Activated naive CD4-positive, alpha-beta T cell treated with anti-CD3 and anti-CD28 coated beads for 36 hours (primary cell): ENCODE data around the gene LTN1. TPM values are rescaled to one million over a fixed set of nuclear protein-coding genes. Genes with fewer than 3 reads are reported as not detected.

Source experiments
- CTCF ChIA-PET: fragments of 350-600 bp; sonication (Branson Sonifier 250); formaldehyde crosslinking; loops from one replicate; lab custom pipeline; 2021; ENCODE audit warnings: antibody characterized with exemption; lab: Charles Lee
- DNase-seq: peaks from one replicate; pipeline ENCODE4 v3.0.0-alpha.2; 2020
- H3K27ac Mint-ChIP-seq: one replicate; pipeline ENCODE4 v1.8.0; 2021; ENCODE audit warnings: mild to moderate bottlenecking, mixed read lengths
- H3K27me3 Mint-ChIP-seq: one replicate; pipeline ENCODE4 v1.8.0; 2021; ENCODE audit warnings: low read depth, mixed read lengths
- H3K36me3 Mint-ChIP-seq: one replicate; pipeline ENCODE4 v1.8.0; 2021; ENCODE audit warnings: low read depth, mixed read lengths
- H3K4me1 Mint-ChIP-seq: one replicate; pipeline ENCODE4 v1.8.0; 2021; ENCODE audit warnings: low read depth, mixed read lengths
- H3K4me3 Mint-ChIP-seq: one replicate; pipeline ENCODE4 v1.8.0; 2021; ENCODE audit warnings: mild to moderate bottlenecking, moderate library complexity, mixed read lengths
- H3K9me3 Mint-ChIP-seq: one replicate; pipeline ENCODE4 v1.8.0; 2021; ENCODE audit warnings: mixed read lengths
- intact Hi-C: fragments of 100-400 bp; cut with micrococcal nuclease; formaldehyde crosslinking; loops from one replicate; pipeline ENCODE4 v1.15.1; 2023
- total RNA-seq, 2 experiments: library from RNA; stranded (reverse); gene quantifications; one replicate each; pipeline ENCODE4 v1.2.3, GENCODE V29; 2021

LTN1 gene
- total RNA-seq, 2 experiments from 2014 or later, result 18.5 to 21.2 TPM

- no peaks in the 10 kb centered on the region for H3K9me3 Mint-ChIP-seq
- no peaks in the 10 kb centered on the region for H3K4me1 Mint-ChIP-seq
- intact Hi-C loops, result no loop called here
- no peak overlapping the region for H3K4me3 Mint-ChIP-seq
- no peaks in the 10 kb centered on the region for H3K36me3 Mint-ChIP-seq
- CTCF ChIA-PET, result interaction anchor here (1.1 kb wide), 1 partner anchor 18 kb away, joined by 4 read pairs; no protein-coding TSS in a partner anchor
- DNase-seq, result no peak
- no peak overlapping the region for H3K27ac Mint-ChIP-seq
- no peaks in the 10 kb centered on the region for H3K27me3 Mint-ChIP-seq
Measured at GRCh38 chr21:28892199-28893111, 100.2 kb downstream of the LTN1 start.

- DNase-seq, result no peak
- no peaks in the 10 kb centered on the region for H3K27me3 Mint-ChIP-seq
- peak overlapping the region; percentile 97 for H3K27ac Mint-ChIP-seq
- CTCF ChIA-PET, result interaction anchor here (0.7 kb wide), 1 partner anchor 24 kb away, joined by 5 read pairs; no protein-coding TSS in a partner anchor
- H3K9me3 Mint-ChIP-seq, result no peaks in the 10 kb centered on the region
- intact Hi-C loops, result loop anchor here (1.0 to 5.0 kb wide), 9 partner anchors 49 to 486 kb away; partner anchors contain the start of genes CCT8 and USP16
- peak overlapping the region; percentile 90 for H3K4me3 Mint-ChIP-seq
- peaks cover 11% of the 10 kb centered on the region for H3K36me3 Mint-ChIP-seq
- H3K4me1 Mint-ChIP-seq, result peaks cover 7% of the 10 kb centered on the region
Measured at GRCh38 chr21:28885853-28886177, 106.9 kb downstream of the LTN1 start.

- CTCF ChIA-PET, result interaction anchor here (0.7 to 1.2 kb wide), 3 partner anchors 9 to 25 kb away, joined by 4 to 5 read pairs (median 5); no protein-coding TSS in a partner anchor
- Mint-ChIP-seq H3K36me3 (peaks cover 12% of the 10 kb centered on the region), H3K27ac (peak overlapping the region; percentile 97), H3K27me3 (no peaks in the 10 kb centered on the region), H3K4me3 (peak overlapping the region; percentile 90), H3K9me3 (no peaks in the 10 kb centered on the region), H3K4me1 (peaks cover 7% of the 10 kb centered on the region)
- intact Hi-C loops, result loop anchor here (1.0 to 5.0 kb wide), 10 partner anchors 48 to 487 kb away; partner anchors contain the start of genes CCT8 and USP16
- peak; percentile 92 for DNase-seq
Measured at GRCh38 chr21:28884976-28885852, 107.5 kb downstream of the LTN1 start.

- Mint-ChIP-seq H3K9me3 (no peaks in the 10 kb centered on the region), H3K4me3 (peak overlapping the region; percentile 90), H3K27me3 (no peaks in the 10 kb centered on the region), H3K36me3 (peaks cover 14% of the 10 kb centered on the region), H3K4me1 (peaks cover 7% of the 10 kb centered on the region), H3K27ac (peak overlapping the region; percentile 97)
- intact Hi-C loops, result loop anchor here (2.0 to 5.0 kb wide), 2 partner anchors 110 to 247 kb away; no protein-coding TSS in a partner anchor
- DNase-seq, result no peak
- CTCF ChIA-PET, result interaction anchor here (1.0 to 1.9 kb wide), 5 partner anchors 9 to 141 kb away, joined by 3 to 11 read pairs (median 5); no protein-coding TSS in a partner anchor
Measured at GRCh38 chr21:28884481-28884880, 108.2 kb downstream of the LTN1 start.

- no peak for DNase-seq
- peaks cover 7% of the 10 kb centered on the region for H3K4me1 Mint-ChIP-seq
- no peaks in the 10 kb centered on the region for H3K9me3 Mint-ChIP-seq
- peaks cover 14% of the 10 kb centered on the region for H3K36me3 Mint-ChIP-seq
- CTCF ChIA-PET, result interaction anchor here (1.0 to 1.9 kb wide), 5 partner anchors 10 to 140 kb away, joined by 3 to 11 read pairs (median 5); no protein-coding TSS in a partner anchor
- H3K27ac Mint-ChIP-seq, result no peak overlapping the region
- intact Hi-C loops, result loop anchor here (2.0 to 5.0 kb wide), 2 partner anchors 109 to 247 kb away; no protein-coding TSS in a partner anchor
- peak overlapping the region; percentile 90 for H3K4me3 Mint-ChIP-seq
- H3K27me3 Mint-ChIP-seq, result no peaks in the 10 kb centered on the region
Measured at GRCh38 chr21:28883931-28884330, 108.7 kb downstream of the LTN1 start.

GRCh38 chr21:28882345-28882744, 110.3 kb downstream of the LTN1 start:
- H3K4me1 Mint-ChIP-seq, result peaks cover 7% of the 10 kb centered on the region
- CTCF ChIA-PET, result interaction anchor here (1.9 kb wide), 1 partner anchor 137 kb away, joined by 11 read pairs; no protein-coding TSS in a partner anchor
- H3K9me3 Mint-ChIP-seq, result no peaks in the 10 kb centered on the region
- H3K27ac Mint-ChIP-seq, result no peak overlapping the region
- DNase-seq, result no peak
- intact Hi-C loops, result loop anchor here (5.0 kb wide), 1 partner anchor 245 kb away; no protein-coding TSS in a partner anchor
- no peak overlapping the region for H3K4me3 Mint-ChIP-seq
- peaks cover 16% of the 10 kb centered on the region for H3K36me3 Mint-ChIP-seq
- no peaks in the 10 kb centered on the region for H3K27me3 Mint-ChIP-seq

Other genes starting within 250 kb of the LTN1 start
- gene RWDD2B, start 26.5 kb upstream of the LTN1 start, total RNA-seq, result 10 to 100 TPM; 14.1 to 14.6 TPM
- 10 to 100 TPM; 36.1 to 36.7 TPM for gene USP16, start 31.8 kb upstream of the LTN1 start, total RNA-seq
- gene CCT8, start 80.8 kb upstream of the LTN1 start, total RNA-seq, result 100 to 1,000 TPM; 482 to 515 TPM
- 1 to 10 TPM; 4.9 to 6.3 TPM for gene MAP3K7CL, start 137.8 kb upstream of the LTN1 start, total RNA-seq